ENCODE results near the gene ARVCF. TPM values are rescaled to one million over a fixed set of nuclear protein-coding genes. Genes with fewer than 3 reads are reported as not detected.

Gene ARVCF
- total and polyA plus RNA-seq, 4 donors = 10.0 to 23.4 (median 16.6) TPM

- no peak for TF ChIP-seq CTCF (IDR thresholded peaks at IDR 0.05; ENCODE audit: control extremely low read depth, extremely low read depth)
- no peaks in the 10 kb centered on the region for H3K27me3 ChIP-seq (ENCODE audit: control insufficient read depth in 3 of 3, insufficient read depth in 3 of 3, low read length in 2 of 3)
- ATAC-seq (ENCODE audit: insufficient read depth, low FRiP score) (no peak), DNase-seq (no peak)
- H3K4me3 ChIP-seq = no peak overlapping the region
- H3K9ac ChIP-seq (ENCODE audit: insufficient read depth in 1 of 2, low read length in 2 of 2) = no peak overlapping the region
- H3K4me1 ChIP-seq (ENCODE audit: control insufficient read depth in 5 of 5, insufficient read depth in 5 of 5, low read length in 5 of 5) = no peaks in the 10 kb centered on the region
- 92 to 94% methylated on average over 26 of the region's 26 CpGs for WGBS, 2 donors
- H3K9me3 ChIP-seq (ENCODE audit: control insufficient read depth in 4 of 4, insufficient read depth in 3 of 4, low read length in 3 of 4) = no peaks in the 10 kb centered on the region
- no peak overlapping the region for H3K27ac ChIP-seq (ENCODE audit: low read depth in 1 of 2, low read length in 1 of 2)
- H3K36me3 ChIP-seq (ENCODE audit: control insufficient read depth in 4 of 4, insufficient read depth in 4 of 4, low read length in 4 of 4) = peaks cover 0 to 44% (median 3%) of the 10 kb centered on the region in 4 donors
These were observed 26.7 kb upstream of the ARVCF start for GRCh38 chr22:20043057-20043996.

- Histone ChIP-seq H3K27ac (ENCODE audit: low read depth in 1 of 2, low read length in 1 of 2) (no peak overlapping the region), H3K4me1 (ENCODE audit: control insufficient read depth in 5 of 5, insufficient read depth in 5 of 5, low read length in 5 of 5) (no peaks in the 10 kb centered on the region), H3K9me3 (ENCODE audit: control insufficient read depth in 4 of 4, insufficient read depth in 3 of 4, low read length in 3 of 4) (no peaks in the 10 kb centered on the region), H3K36me3 (ENCODE audit: control insufficient read depth in 4 of 4, insufficient read depth in 4 of 4, low read length in 4 of 4) (peaks cover 0 to 45% (median 5%) of the 10 kb centered on the region in 4 donors), H3K4me3 (no peak overlapping the region), H3K27me3 (ENCODE audit: control insufficient read depth in 3 of 3, insufficient read depth in 3 of 3, low read length in 2 of 3) (no peaks in the 10 kb centered on the region), H3K9ac (ENCODE audit: insufficient read depth in 1 of 2, low read length in 2 of 2) (no peak overlapping the region)
- no peak for ATAC-seq (ENCODE audit: insufficient read depth, low FRiP score)
- no peak for DNase-seq
- WGBS, 2 donors = 96 to 97% methylated on average over 7 of the region's 7 CpGs
- no peak for TF ChIP-seq CTCF (IDR thresholded peaks at IDR 0.05; ENCODE audit: control extremely low read depth, extremely low read depth)
These were observed 23.9 kb upstream of the ARVCF start for GRCh38 chr22:20040327-20041200.

- Histone ChIP-seq H3K27me3 (ENCODE audit: control insufficient read depth in 3 of 3, insufficient read depth in 3 of 3, low read length in 2 of 3) (no peaks in the 10 kb centered on the region), H3K27ac (ENCODE audit: low read depth in 1 of 2, low read length in 1 of 2) (no peak overlapping the region), H3K36me3 (ENCODE audit: control insufficient read depth in 4 of 4, insufficient read depth in 4 of 4, low read length in 4 of 4) (peaks cover 0 to 44% (median 5%) of the 10 kb centered on the region in 4 donors), H3K4me1 (ENCODE audit: control insufficient read depth in 5 of 5, insufficient read depth in 5 of 5, low read length in 5 of 5) (no peaks in the 10 kb centered on the region), H3K9me3 (ENCODE audit: control insufficient read depth in 4 of 4, insufficient read depth in 3 of 4, low read length in 3 of 4) (peaks cover 0 to 2% (median 0%) of the 10 kb centered on the region in 4 donors), H3K4me3 (no peak overlapping the region), H3K9ac (ENCODE audit: insufficient read depth in 1 of 2, low read length in 2 of 2) (no peak overlapping the region)
- WGBS, 2 donors = 94% methylated on average over 9 of the region's 9 CpGs
- no peak for TF ChIP-seq CTCF (IDR thresholded peaks at IDR 0.05; ENCODE audit: control extremely low read depth, extremely low read depth)
- ATAC-seq (ENCODE audit: insufficient read depth, low FRiP score) (no peak), DNase-seq (no peak)
These were observed 23.2 kb upstream of the ARVCF start for GRCh38 chr22:20039683-20040325.

Data from lung (tissue), 12 donors.